ENCODE data around the gene DPP7.

DPP7 gene

GRCh38 chr9:137075275-137075775 lies 39.2 kb downstream of the DPP7 start:
- CTCF ChIA-PET: interaction anchor here (0.6 to 2.6 kb wide), 6 partner anchors 8 to 49 kb away, joined by 3 to 16 read pairs (median 4); no protein-coding TSS in a partner anchor
- no peak overlapping the region for H3K27ac ChIP-seq (ENCODE audit: extremely low read depth, low read depth, low read length)

More at GRCh38 chr9:137075275-137075775, 39.2 kb downstream of the DPP7 start:
- POLR2A ChIA-PET: interaction anchor here (0.9 kb wide), 1 partner anchor 11 kb away, joined by 3 read pairs; the partner anchor contains the start of gene MAN1B1
- Histone ChIP-seq H3K4me1 (ENCODE audit: control insufficient read depth, insufficient read depth, low read length) (peaks cover 3% of the 10 kb centered on the region), H3K9me3 (ENCODE audit: control insufficient read depth, insufficient read depth, low read depth, low read length) (no peaks in the 10 kb centered on the region), H3K36me3 (ENCODE audit: control insufficient read depth in 2 of 2, insufficient read depth in 1 of 2, low read length in 2 of 2) (peaks cover 0 to 20% of the 10 kb centered on the region in 2 experiments; a peak in 1 of 3 replicates), H3K4me3 (ENCODE audit: low read depth, low read length) (no peak overlapping the region)
- TF ChIP-seq ELK4 (IDR thresholded peaks at IDR 0.05; ENCODE audit: borderline replicate concordance, low read depth, low read length) (no peak), ZBTB6 (tag by site-specific recombination; IDR thresholded peaks at IDR 0.05) (no peak), TSHZ1 (tag by site-specific recombination; IDR thresholded peaks at IDR 0.05; ENCODE audit: borderline replicate concordance) (no peak), ZNF223 (tag by site-specific recombination; IDR thresholded peaks at IDR 0.05) (no peak), ZNF394 (tag by site-specific recombination; IDR thresholded peaks at IDR 0.05; ENCODE audit: borderline replicate concordance) (peak; percentile 50; the same call in 1 of the 2 replicates), ZNF610 (tag by site-specific recombination; IDR thresholded peaks at IDR 0.05; ENCODE audit: borderline replicate concordance) (no peak), ZBTB17 (tag by site-specific recombination; IDR thresholded peaks at IDR 0.05) (no peak), PRDM1 (tag by site-specific recombination; IDR thresholded peaks at IDR 0.05) (0 out of 2 replicates have a peak, but pooled peaks have one; percentile 16), ZSCAN4 (tag by site-specific recombination; IDR thresholded peaks at IDR 0.05) (no peak), ZNF704 (tag by site-specific recombination; IDR thresholded peaks at IDR 0.05) (no peak), KLF1 (tag by site-specific recombination; IDR thresholded peaks at IDR 0.05) (peak; percentile 58), ZBTB48 (tag by site-specific recombination; IDR thresholded peaks at IDR 0.05) (no peak), ZNF398 (tag by site-specific recombination; IDR thresholded peaks at IDR 0.05) (peak; percentile 74), ZNF404 (tag by site-specific recombination; IDR thresholded peaks at IDR 0.05) (no peak)
